ENCODE results near the gene PTGS1.

The PTGS1 gene

DNA sequence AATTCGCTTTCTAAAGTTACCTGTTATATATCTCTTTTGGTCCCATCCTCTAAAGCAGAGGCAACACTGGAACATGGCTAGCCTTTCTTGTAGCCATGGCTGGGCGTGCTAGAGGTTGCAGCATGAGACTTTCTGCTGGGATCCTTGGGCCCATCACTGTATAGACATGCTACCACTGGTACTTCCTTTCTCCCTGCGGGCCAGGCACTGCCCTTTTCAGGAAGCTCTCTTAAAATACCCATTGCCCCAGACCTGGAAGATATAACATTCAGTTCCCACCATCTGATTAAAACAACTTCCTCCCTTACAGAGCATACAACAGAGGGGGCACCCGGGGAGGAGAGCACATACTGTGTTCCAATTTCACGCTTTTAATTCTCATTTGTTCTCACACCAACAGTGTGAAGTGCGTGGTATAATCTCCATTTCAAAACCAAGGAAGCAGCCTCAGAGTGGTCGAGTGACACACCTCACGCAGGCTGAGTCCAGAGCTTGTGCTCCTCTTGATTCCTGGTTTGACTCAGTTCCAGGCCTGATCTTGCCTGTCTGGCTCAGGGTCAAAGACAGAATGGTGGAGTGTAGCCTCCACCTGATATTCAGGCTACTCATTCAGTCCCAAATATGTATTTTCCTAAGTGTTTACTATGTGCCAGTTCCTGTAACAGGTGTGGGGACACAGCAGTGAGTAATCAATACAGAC, 22.6 kb downstream of the PTGS1 start:
- TF ChIP-seq CTCF (IDR thresholded peaks at IDR 0.05; ENCODE audit: low read depth, low read length, missing control alignments): no peak
- no peak overlapping the region for H3K4me3 ChIP-seq (ENCODE audit: low read depth, low read length)
- in situ Hi-C loops (cut with HindIII; ENCODE audit: low sequenced_read_pairs): no loop called here
- DNase-seq (ENCODE audit: low read depth): no peak

- peak; percentile 26 for DNase-seq (ENCODE audit: low read depth)
- no peak overlapping the region for H3K4me3 ChIP-seq (ENCODE audit: low read depth, low read length)
- TF ChIP-seq CTCF (IDR thresholded peaks at IDR 0.05; ENCODE audit: low read depth, low read length, missing control alignments): no peak
- in situ Hi-C loops (cut with HindIII; ENCODE audit: low sequenced_read_pairs): no loop called here
Measured at GRCh38 chr9:122394265-122395125, 23.7 kb downstream of the PTGS1 start.

- no peak overlapping the region for H3K4me3 ChIP-seq (ENCODE audit: low read depth, low read length)
- no peak for DNase-seq (ENCODE audit: low read depth)
- TF ChIP-seq CTCF (IDR thresholded peaks at IDR 0.05; ENCODE audit: low read depth, low read length, missing control alignments): no peak
- in situ Hi-C loops (cut with HindIII; ENCODE audit: low sequenced_read_pairs): no loop called here
Measured at GRCh38 chr9:122396614-122397148, 25.9 kb downstream of the PTGS1 start.

- no peak for DNase-seq (ENCODE audit: low read depth)
- TF ChIP-seq CTCF (IDR thresholded peaks at IDR 0.05; ENCODE audit: low read depth, low read length, missing control alignments): no peak
- no peak overlapping the region for H3K4me3 ChIP-seq (ENCODE audit: low read depth, low read length)
- in situ Hi-C loops (cut with HindIII; ENCODE audit: low sequenced_read_pairs): no loop called here
Measured at GRCh38 chr9:122397749-122398148, 26.9 kb downstream of the PTGS1 start.

- no peak for DNase-seq (ENCODE audit: low read depth)
- TF ChIP-seq CTCF (IDR thresholded peaks at IDR 0.05; ENCODE audit: low read depth, low read length, missing control alignments): no peak
- no peak overlapping the region for H3K4me3 ChIP-seq (ENCODE audit: low read depth, low read length)
- in situ Hi-C loops (cut with HindIII; ENCODE audit: low sequenced_read_pairs): no loop called here
Measured at GRCh38 chr9:122398371-122398924, 27.6 kb downstream of the PTGS1 start.

DNA sequence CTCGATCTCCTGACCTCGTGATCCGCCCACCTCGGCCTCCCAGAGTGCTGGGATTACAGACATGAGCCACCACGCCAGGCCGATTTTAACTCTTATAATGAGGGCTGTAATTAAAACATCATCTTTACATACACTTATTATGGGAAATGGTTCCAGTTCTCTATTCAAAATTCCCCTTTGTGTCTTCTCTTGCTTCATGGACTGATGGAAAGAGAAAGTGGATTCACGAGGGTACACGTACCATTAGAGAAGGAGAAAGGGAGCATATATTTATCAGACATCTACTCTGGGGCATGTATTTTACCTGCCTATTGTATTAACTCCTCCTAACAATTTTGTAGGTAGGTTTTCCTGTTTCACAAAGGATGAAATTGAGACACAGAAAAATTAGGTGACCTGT, 31.1 kb downstream of the PTGS1 start:
- in situ Hi-C loops (cut with HindIII; ENCODE audit: low sequenced_read_pairs): no loop called here
- TF ChIP-seq CTCF (IDR thresholded peaks at IDR 0.05; ENCODE audit: low read depth, low read length, missing control alignments): no peak
- DNase-seq (ENCODE audit: low read depth): no peak

More for the DNA sequence above, 31.1 kb downstream of the PTGS1 start:
- H3K4me3 ChIP-seq (ENCODE audit: low read depth, low read length): no peak overlapping the region
